HK-2 (cell line): ENCODE results near the gene LSAMP.

Experiments
- DNase-seq: peaks from one replicate; pipeline ENCODE4 v3.0.0-alpha.2; 2018; ENCODE audit not compliant: unreplicated experiment

Gene LSAMP

DNA sequence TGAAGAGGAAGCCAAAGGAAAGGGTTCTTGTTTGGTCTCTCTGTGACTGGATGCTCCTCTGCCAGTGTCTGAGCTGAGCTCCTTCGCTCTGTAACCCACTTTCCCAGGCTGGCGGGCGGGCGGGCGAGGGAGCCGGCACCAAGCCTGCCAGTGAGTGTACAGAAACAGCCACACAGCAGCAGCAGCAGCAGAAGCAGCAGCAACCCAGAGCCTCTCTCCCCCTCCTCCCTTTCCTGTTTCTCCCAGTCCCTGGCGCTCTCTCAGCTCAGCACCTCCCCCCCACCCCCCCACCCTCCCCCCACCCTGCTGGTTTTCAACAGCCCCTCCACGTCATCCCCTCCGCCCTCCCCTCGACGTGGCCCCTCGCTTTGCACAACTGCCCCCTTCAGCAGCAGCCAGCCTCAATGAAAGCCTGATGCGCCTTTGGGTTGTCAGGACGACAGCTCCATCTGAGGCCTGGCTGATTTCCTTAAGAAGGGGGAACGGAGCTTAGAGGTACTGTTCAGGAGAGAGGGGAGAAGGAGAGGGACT lies at the start of gene LSAMP:
Gene LSAMP (minus strand): TSS at position 177 of the 531 bp plus-strand sequence.
- DNase-seq, result no peak

GRCh38 chr3:116492379-116492778 lies 47.1 kb upstream of the LSAMP start:
- no peak for DNase-seq

DNA sequence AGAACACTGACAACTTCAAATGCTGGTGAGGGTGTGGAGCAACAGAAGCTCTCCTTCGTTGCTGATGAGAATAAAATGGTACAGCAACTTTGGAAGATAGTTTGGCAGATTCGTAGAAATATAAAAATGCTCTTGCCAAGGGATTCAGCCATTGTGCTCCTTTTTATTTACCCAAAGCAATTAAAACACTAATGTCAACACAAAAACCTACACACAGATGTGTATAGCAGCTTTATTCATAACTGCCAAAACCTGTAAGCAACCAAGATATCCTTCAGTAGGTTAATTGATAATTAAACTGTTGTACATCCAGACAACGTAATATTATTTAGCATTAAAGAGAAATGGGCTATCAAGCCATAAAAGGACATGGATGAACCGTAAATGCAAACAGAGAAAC lies 37.8 kb upstream of the LSAMP start:
- no peak for DNase-seq

- no peak for DNase-seq
Measured at GRCh38 chr3:116476691-116477090, 31.4 kb upstream of the LSAMP start.

- no peak for DNase-seq
Measured at GRCh38 chr3:116474801-116475200, 29.5 kb upstream of the LSAMP start.

DNA sequence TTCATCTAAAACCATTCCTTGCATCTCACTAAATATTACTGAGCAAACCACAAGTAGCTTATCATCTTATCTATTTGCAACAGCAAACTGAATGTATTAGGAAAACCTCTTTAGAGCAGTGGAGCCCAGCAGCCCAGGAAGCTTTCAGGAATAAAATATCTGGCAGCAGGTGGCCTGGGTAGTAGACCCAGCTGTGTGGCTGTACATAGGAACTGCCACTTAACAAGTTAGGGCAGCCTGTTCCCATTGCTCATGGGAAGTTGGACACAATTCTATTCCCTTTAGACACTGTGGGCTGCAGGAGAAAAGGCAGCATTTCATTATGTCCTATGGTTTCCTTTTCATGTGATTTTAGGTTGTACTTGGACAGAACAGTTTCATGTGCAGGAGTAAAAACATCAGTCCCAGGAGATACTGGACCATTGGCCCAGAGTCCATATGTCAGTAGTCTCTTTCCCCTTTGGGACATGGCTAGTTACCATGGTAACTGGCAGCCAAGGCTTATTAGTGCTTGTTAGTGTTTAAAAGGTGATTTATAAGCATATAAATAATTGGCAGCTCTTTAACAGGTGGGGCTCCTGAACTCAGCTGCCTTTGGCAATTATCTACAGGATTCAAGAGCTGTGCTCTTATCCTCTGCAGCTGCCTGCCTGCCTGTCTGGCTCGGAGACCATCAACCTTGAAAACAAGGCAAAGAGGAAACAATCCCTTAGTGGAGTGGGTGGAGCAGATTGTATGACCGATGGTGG lies 28.9 kb upstream of the LSAMP start:
- no peak for DNase-seq

GRCh38 chr3:116473602-116474001 lies 28.3 kb upstream of the LSAMP start:
- DNase-seq, result no peak

GRCh38 chr3:116470605-116471197 lies 25.4 kb upstream of the LSAMP start:
- no peak for DNase-seq

DNA sequence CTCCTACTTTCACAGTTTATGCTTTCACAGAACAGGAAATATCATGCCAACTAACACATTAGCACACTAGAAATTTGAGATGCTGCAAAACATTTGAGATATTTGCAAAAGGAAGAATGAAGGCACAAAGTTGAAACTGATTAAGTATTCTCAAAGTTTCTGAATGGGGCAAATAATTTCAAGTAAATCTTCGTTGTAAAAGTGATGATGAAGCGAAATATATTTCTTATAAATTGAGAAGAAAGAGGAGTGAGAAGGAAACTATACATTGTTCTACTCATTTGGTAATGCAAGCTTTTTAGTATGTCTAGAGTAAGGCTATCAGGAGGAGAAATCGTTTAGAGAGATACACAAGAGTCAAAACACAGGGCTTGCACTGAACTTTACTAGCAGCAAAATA lies 24.3 kb upstream of the LSAMP start:
- DNase-seq, result no peak

- DNase-seq, result no peak
Measured at GRCh38 chr3:116464276-116464798, 19.1 kb upstream of the LSAMP start.

DNA sequence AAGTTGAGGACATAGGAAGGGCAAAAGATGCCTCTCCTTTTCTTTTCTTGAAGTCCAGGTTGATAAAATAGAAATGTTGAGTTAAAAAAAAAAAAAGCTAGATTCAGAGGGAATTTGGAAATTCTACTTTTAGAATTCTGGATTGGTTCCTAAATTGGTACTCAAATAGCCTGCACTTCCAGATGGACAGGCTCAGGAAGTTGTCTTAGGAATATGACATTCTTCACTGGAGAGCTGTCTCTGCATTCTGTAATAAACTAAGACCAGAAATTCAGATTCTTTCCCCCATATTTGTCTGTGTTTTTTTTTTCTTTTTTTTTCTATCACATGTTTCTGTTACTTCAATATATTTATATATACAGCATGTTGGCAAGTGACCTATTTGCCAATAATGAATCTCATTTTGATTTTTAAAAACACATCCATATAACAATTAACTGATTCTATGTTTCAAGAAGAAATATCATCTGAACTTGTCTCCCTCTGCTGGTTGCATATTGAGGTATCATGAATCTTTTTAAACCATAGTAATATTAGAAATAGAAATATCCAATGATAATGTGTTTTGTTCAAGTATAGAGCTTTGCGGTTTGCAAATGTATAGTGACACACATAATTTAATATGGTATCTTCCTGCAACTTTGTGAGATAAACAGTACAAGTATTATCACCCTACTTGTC lies 8.5 kb upstream of the LSAMP start:
- DNase-seq, result no peak

DNA sequence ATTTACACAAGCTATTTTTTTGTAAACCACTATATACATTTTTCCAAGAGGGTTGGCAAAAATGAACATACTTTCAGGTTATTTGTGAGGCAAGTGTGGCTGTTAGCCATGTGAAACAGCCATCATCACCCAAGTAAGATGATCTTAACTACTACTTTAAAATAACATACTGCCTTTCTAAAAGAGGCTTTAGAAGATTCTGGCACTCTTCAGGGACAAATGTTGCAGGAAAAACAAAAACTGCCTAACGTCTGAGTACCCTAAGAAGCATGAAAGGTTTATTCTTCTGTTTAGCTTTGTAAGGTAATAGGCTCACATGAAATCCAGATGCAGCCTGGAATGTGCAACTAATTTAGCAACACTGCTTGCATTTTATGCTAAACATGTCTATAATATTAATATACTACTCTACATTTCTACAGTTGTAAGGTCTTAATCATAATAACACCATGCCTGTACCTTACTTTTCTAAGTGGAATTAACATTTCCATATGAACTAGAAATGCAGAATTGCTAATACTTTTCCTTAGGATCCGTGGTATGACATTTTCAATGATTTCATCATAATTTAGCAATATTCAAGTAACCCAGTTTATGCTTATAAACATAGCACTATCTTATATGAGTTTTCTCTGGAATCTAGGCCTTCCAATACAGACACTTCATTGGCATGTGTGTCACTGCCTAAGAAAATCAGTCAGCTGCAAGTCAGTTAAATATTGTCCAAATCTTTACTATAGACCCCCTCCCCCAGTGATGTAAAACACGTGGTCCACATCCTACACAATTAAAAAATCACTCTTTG lies 4.5 kb upstream of the LSAMP start:
- DNase-seq, result no peak

GRCh38 chr3:116445990-116446389 lies 703 bp upstream of the LSAMP start:
- no peak for DNase-seq

GRCh38 chr3:116444819-116445310 lies 422 bp downstream of the LSAMP start:
- no peak for DNase-seq

GRCh38 chr3:116444115-116444747 lies 1.1 kb downstream of the LSAMP start:
- DNase-seq, result no peak

DNA sequence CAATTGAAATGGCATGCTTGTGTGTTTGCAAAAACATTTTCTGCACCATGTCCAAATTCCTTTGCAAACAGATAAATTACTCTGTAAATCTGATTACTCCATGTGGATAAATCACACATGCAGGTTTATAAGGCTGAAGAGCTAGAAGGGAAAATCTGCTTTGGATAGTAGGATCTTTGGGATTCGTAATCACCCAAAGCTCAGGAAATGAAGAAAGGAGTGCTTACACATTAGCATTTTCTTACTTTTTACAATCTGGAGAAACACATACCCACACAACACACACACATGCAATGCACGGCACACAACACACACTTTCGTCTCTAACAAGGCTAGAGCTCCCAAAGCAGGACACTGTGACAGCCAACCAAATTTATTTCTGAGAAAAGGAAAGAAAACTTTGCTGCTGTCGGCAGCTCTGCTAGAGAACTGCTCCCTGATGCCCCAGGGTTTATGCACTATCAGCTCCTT lies 2.1 kb downstream of the LSAMP start:
- DNase-seq, result no peak

DNA sequence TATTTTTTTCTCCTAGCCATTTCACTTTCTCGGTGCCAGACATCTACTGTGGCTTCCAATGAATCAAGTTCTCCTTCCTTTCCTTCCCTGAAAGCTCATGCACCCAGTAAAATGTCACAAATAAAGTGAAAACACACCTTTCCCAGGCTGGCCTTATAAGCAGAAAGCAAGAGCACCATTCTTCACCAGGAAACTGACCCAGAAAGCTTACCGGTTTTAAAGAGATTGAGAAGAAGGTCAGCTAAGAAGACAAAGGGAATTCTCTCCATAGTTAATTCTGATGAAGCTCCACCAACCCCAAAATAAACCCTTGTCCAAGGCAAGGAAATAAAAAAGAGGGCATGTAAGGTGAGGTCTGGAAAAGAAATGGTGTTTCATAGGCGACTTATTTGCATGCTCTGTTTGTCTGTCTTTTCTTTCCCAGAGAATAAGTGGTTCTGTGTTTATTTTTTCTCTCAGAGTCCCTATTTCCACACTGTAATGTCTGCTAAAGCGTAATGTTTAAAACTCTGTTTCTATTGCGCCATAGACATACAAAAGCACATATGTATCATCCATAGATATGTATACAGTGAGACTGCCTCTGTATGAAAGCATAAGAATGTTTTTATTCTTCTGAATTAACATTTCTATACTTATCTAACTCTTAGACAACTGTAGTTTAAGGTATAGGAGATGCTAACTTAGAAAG lies 2.8 kb downstream of the LSAMP start:
- DNase-seq, result no peak

GRCh38 chr3:116441652-116442051 lies 3.6 kb downstream of the LSAMP start:
- DNase-seq, result no peak

- DNase-seq, result peak; percentile 2
Measured at GRCh38 chr3:116440196-116440595, 5.1 kb downstream of the LSAMP start.

DNA sequence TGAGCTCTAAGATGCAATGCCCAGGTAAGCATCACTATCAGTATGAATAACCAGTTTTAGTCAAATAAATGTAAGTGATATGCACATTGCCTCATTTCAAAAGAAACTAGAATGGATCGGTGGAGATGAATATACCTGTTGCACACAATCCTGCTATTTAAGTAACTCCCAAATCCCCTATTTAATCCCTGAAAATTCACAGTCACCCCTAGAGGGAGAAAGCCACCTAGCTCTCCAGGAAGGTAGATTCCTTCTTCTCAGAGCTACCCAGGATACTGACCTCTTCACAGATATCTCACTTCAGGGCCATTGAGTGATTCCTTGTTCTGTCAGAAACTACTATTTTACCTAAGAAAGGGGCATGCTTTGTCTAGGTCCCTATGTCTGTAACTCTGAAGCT lies 11.7 kb downstream of the LSAMP start:
- DNase-seq, result no peak
